Hematopoietic multipotent progenitor cell treated with erythropoietin and hydrocortisone succinate and interleukin-3 and kit ligand, for 8 days (in vitro differentiated cells): ENCODE results near the gene KRT9.
"Not testable (repeated sequence)": the region's sequence is repeated elsewhere in the genome, so short reads cannot be mapped to it uniquely, and the experiment has no call there.

Experiments
- DNase-seq: peaks from one replicate; pipeline ENCODE4 v3.0.0-alpha.2; 2015

KRT9 gene

GRCh38 chr17:41571561-41572434 lies at the start of gene KRT9:
TSS of gene KRT9 (minus strand) at chr17:41572059. CDS start at chr17:41571992, 67 bp downstream.
- no peak for DNase-seq

- DNase-seq = not testable (repeated sequence)
Measured at GRCh38 chr17:41621435-41621817, 49.6 kb upstream of the KRT9 start.

GRCh38 chr17:41620583-41621434 lies 49.0 kb upstream of the KRT9 start:
- no peak for DNase-seq

- DNase-seq = not testable (repeated sequence)
Measured at GRCh38 chr17:41619927-41620582, 48.2 kb upstream of the KRT9 start.

- no peak for DNase-seq
Measured at GRCh38 chr17:41619036-41619926, 47.4 kb upstream of the KRT9 start.

GRCh38 chr17:41618341-41619035 lies 46.6 kb upstream of the KRT9 start:
- DNase-seq = no peak

- no peak for DNase-seq
Measured at GRCh38 chr17:41617698-41618097, 45.8 kb upstream of the KRT9 start.

GRCh38 chr17:41617136-41617535 lies 45.3 kb upstream of the KRT9 start:
- no peak for DNase-seq

- DNase-seq = not testable (repeated sequence)
Measured at GRCh38 chr17:41616486-41616885, 44.6 kb upstream of the KRT9 start.

- no peak for DNase-seq
Measured at GRCh38 chr17:41615454-41615853, 43.6 kb upstream of the KRT9 start.

- DNase-seq = not testable (repeated sequence)
Measured at GRCh38 chr17:41614767-41615166, 42.9 kb upstream of the KRT9 start.

- no peak for DNase-seq
Measured at GRCh38 chr17:41614098-41614497, 42.2 kb upstream of the KRT9 start.

GRCh38 chr17:41613277-41614082 lies 41.6 kb upstream of the KRT9 start:
- no peak for DNase-seq

- DNase-seq = not testable (repeated sequence)
Measured at GRCh38 chr17:41612376-41613160, 40.7 kb upstream of the KRT9 start, which contains the start of gene KRT16. TSS of gene KRT16 (minus strand) at chr17:41612767. CDS start at chr17:41612688, 79 bp downstream.

- DNase-seq = no peak
Measured at GRCh38 chr17:41610965-41611640, 39.2 kb upstream of the KRT9 start.

- not testable (repeated sequence) for DNase-seq
Measured at GRCh38 chr17:41610061-41610517, 38.2 kb upstream of the KRT9 start.

GRCh38 chr17:41606930-41607329 lies 35.1 kb upstream of the KRT9 start:
- DNase-seq = not testable (repeated sequence)

GRCh38 chr17:41602524-41602923 lies 30.7 kb upstream of the KRT9 start:
- DNase-seq = no peak

GRCh38 chr17:41600318-41600717 lies 28.5 kb upstream of the KRT9 start:
- DNase-seq = no peak
